LNCAP (cell line): Measurements from ENCODE around the gene DPYD.

Source experiments
- CTCF ChIP-seq: fragments of 450-650 bp; IDR thresholded peaks from 2 replicates; pipeline ENCODE4 v1.5.1; 2017; ENCODE audit warnings: mild to moderate bottlenecking

DPYD gene

GRCh38 chr1:97143236-97143882 is 777.5 kb downstream of the DPYD start:
- TF ChIP-seq CTCF: no peak

GRCh38 chr1:97140611-97141010 is 780.2 kb downstream of the DPYD start:
- TF ChIP-seq CTCF: no peak

- TF ChIP-seq CTCF: no peak
Observed at GRCh38 chr1:97139512-97139911, 781.3 kb downstream of the DPYD start.

GRCh38 chr1:97138515-97139032 is 782.3 kb downstream of the DPYD start:
- TF ChIP-seq CTCF: no peak

GRCh38 chr1:97137862-97138514 is 782.8 kb downstream of the DPYD start:
- TF ChIP-seq CTCF: peak; percentile 76

GRCh38 chr1:97136996-97137395 is 783.8 kb downstream of the DPYD start:
- no peak for TF ChIP-seq CTCF

GRCh38 chr1:97135972-97136371 is 784.9 kb downstream of the DPYD start:
- TF ChIP-seq CTCF: no peak
